ENCODE data around the gene HAAO. TPM values are rescaled to one million over a fixed set of nuclear protein-coding genes. Genes with fewer than 3 reads are reported as not detected.

HAAO gene
- total and polyA plus RNA-seq, 12 donors: 2.7 to 30.1 (median 12.6) TPM

- Histone ChIP-seq H3K27me3 (no peaks in the 10 kb centered on the region), H3K9me3 (replicated peaks in 1 of 3) (no peaks in the 10 kb centered on the region), H3K36me3 (replicated peaks in 1 of 2) (no peaks in the 10 kb centered on the region), H3K4me3 (no peak overlapping the region), H3K27ac (peak overlapping the region in 1 of 5 donors; percentile 5), H3K4me1 (replicated peaks in 1 of 2) (no peaks in the 10 kb centered on the region)
- 71 to 84% (median 76%) methylated on average over 4 of the region's 4 CpGs for WGBS, 4 donors
- intact Hi-C loops (cut with DNase I): loop anchor here in 1 of 2 donors (10.0 kb wide), 1 partner anchor 385 kb away; the partner anchor contains the start of gene ZFP36L2
- peak in 2 of 7 donors; percentile 8 to 33 for DNase-seq
- TF ChIP-seq, protein P1, sequence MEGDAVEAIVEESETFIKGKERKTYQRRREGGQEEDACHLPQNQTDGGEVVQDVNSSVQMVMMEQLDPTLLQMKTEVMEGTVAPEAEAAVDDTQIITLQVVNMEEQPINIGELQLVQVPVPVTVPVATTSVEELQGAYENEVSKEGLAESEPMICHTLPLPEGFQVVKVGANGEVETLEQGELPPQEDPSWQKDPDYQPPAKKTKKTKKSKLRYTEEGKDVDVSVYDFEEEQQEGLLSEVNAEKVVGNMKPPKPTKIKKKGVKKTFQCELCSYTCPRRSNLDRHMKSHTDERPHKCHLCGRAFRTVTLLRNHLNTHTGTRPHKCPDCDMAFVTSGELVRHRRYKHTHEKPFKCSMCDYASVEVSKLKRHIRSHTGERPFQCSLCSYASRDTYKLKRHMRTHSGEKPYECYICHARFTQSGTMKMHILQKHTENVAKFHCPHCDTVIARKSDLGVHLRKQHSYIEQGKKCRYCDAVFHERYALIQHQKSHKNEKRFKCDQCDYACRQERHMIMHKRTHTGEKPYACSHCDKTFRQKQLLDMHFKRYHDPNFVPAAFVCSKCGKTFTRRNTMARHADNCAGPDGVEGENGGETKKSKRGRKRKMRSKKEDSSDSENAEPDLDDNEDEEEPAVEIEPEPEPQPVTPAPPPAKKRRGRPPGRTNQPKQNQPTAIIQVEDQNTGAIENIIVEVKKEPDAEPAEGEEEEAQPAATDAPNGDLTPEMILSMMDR (IDR thresholded peaks at IDR 0.05): no peak
- TF ChIP-seq POLR2A (IDR thresholded peaks at IDR 0.05): no peak
These were observed 47.6 kb upstream of the HAAO start for GRCh38 chr2:42839809-42840501.

DNA sequence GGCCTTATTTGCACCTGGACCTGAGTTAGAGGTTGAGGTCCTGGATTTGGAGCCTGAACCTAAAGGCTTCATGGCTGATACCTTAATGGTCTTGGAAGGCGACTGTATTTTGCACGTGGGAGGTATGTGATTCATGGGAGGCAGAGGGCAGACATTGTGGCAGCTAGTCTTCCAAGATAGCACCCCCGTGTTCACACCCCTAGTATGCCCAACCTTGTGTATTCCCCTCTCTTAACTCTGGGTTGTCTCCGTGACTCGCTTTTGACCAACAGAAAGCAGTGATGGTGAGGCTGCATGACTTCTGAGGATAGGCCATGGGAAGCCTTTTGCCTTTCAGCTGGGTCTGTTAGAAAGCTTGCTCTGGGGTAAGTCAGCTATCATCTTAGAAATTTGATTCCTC lies 45.8 kb upstream of the HAAO start:
- Histone ChIP-seq H3K27ac (no peak overlapping the region), H3K4me3 (no peak overlapping the region), H3K27me3 (no peaks in the 10 kb centered on the region), H3K36me3 (replicated peaks in 1 of 2) (no peaks in the 10 kb centered on the region), H3K9me3 (replicated peaks in 1 of 3) (no peaks in the 10 kb centered on the region), H3K4me1 (replicated peaks in 1 of 2) (no peaks in the 10 kb centered on the region)
- DNase-seq: peak in 1 of 7 donors; percentile 18
- TF ChIP-seq, protein P1 (IDR thresholded peaks at IDR 0.05): no peak
- TF ChIP-seq POLR2A (IDR thresholded peaks at IDR 0.05): no peak
- 91 to 94% (median 93%) methylated on average over 5 of the region's 5 CpGs for WGBS, 4 donors
- intact Hi-C loops (cut with DNase I): loop anchor here in 1 of 2 donors (10.0 kb wide), 1 partner anchor 387 kb away; the partner anchor contains the start of gene ZFP36L2

DNA sequence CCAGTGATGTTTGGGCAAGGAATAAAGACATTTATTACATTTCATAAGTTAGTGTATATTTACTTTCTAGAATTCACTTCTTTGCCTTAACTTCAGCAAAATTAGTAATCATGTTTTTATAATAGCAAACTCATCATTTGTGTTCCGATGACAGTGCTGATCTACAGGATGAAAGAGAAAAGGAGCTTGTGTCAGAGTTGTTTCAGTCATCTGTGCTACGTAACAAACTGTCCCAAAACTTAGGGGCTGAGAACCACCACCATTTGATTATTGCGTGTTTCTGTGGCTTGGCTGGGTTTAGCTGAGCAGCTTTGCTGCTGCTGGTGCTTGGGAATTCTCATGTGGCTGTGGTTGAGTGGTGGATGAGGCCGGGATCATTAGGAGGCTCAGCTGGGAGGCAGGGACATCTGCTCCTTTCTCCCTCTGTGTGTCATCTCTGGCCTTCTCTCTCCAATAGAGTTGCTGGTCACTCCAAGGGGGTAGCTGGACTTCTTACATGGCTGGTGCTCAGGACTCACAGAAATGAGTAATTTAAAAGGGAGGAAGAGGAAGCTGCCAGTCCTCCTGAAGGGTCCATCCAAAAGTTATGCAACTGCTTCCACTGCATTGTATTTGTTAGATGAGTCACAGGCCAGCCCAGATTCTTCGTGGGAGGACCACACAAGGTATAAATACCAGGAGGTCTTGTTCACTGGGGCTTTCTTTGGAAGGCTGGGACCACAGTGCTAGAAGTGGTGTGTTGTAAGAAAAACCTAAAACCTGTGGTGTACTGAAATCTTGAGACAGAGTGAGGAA lies 43.4 kb upstream of the HAAO start:
- Histone ChIP-seq H3K36me3 (replicated peaks in 1 of 2) (no peaks in the 10 kb centered on the region), H3K27ac (no peak overlapping the region), H3K9me3 (replicated peaks in 1 of 3) (no peaks in the 10 kb centered on the region), H3K4me1 (replicated peaks in 1 of 2) (no peaks in the 10 kb centered on the region), H3K27me3 (no peaks in the 10 kb centered on the region), H3K4me3 (no peak overlapping the region)
- 71 to 86% (median 81%) methylated on average over 5 of the region's 5 CpGs for WGBS, 4 donors
- peak in 4 of 7 donors; percentile 22 to 54 (median 34) for DNase-seq
- TF ChIP-seq, protein P1 (IDR thresholded peaks at IDR 0.05): no peak
- no peak for TF ChIP-seq POLR2A (IDR thresholded peaks at IDR 0.05)
- intact Hi-C loops (cut with DNase I): loop anchor here in 1 of 2 donors (10.0 kb wide), 1 partner anchor 389 kb away; the partner anchor contains the start of gene ZFP36L2

DNA sequence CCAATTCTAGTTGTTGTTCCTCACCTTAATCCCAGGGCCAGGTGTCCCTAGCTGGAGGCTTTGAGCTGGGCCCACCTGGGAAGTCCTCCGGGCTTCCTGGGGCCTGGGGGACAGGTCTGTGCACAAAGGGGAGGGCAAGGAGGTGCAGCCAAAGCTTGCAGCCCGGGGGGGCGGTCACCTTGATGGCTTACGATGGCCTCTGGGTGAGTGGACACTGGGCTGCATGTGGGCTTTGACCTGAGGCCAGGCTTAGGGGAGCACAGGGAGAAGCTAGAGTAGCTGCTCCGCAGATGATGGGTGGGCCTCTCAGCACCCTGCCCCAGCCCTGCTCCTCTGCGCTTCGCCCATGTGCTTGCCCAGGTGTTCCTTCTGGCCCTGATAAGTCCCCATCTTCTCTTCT lies 41.8 kb upstream of the HAAO start:
- no peak overlapping the region for H3K27ac ChIP-seq
- intact Hi-C loops (cut with DNase I): loop anchor here in 1 of 2 donors (10.0 kb wide), 1 partner anchor 391 kb away; the partner anchor contains the start of gene ZFP36L2
- TF ChIP-seq, protein P1 (IDR thresholded peaks at IDR 0.05): no peak
- TF ChIP-seq POLR2A (IDR thresholded peaks at IDR 0.05): no peak
- 90 to 99% (median 95%) methylated on average over 7 of the region's 7 CpGs for WGBS, 4 donors
- no peaks in the 10 kb centered on the region for H3K9me3 ChIP-seq (replicated peaks in 1 of 3)
- no peak overlapping the region for H3K4me3 ChIP-seq
- H3K27me3 ChIP-seq: no peaks in the 10 kb centered on the region
- DNase-seq: peak in 2 of 7 donors; percentile 13 to 42
- peaks cover 0 to under 1% of the 10 kb centered on the region in 2 donors for H3K4me1 ChIP-seq (replicated peaks in 1 of 2)
- no peaks in the 10 kb centered on the region for H3K36me3 ChIP-seq (replicated peaks in 1 of 2)
